Fibroblast of skin of back (primary cell): ENCODE measurements around the gene OR5K2.

Source experiments
- DNase-seq: peaks from one replicate; pipeline ENCODE4 v3.0.0-alpha.2; 2013

OR5K2 gene

DNA sequence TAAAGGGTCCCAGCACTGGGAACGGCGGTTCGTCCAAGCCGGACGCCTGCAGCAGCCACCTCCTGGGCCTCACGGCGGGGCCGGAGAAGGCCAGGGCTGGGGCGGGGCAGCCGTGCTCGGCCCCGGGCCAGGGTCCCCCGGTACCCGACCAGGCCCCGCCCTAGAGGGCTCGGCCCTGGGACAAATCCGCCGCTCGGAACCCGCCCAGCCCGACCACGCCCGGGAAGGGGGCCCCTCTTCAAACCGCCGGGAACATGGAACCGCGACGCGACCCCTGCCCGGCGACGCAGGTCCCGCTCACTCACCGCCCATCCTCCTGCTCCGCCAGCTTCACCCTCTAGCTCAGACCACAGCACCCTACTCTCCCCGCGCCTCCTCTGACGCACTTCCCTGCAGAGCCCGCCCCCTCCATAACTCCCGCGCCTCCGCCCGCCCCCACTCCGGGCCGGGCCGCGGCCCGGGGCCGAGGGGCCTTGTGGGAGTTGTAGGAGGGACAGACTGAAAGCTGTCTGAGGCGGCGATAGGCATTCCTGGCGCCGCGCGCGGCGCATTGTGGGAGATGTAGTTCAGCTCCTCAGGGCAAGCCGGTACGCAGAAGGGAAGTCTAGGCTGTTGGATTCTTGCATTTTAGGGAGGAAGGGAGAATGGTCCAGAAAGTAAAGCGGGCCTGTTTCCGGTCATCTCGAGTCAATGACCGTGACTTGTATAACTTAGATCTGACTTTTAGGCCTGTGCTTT, 25.2 kb downstream of the OR5K2 start, which contains the start of gene CLDND1:
CLDND1 (minus strand) TSS at position 359 of the 738 bp plus-strand sequence. CDS start 1,478 bp downstream, outside the sequence.
- DNase-seq = peak; percentile 97

DNA sequence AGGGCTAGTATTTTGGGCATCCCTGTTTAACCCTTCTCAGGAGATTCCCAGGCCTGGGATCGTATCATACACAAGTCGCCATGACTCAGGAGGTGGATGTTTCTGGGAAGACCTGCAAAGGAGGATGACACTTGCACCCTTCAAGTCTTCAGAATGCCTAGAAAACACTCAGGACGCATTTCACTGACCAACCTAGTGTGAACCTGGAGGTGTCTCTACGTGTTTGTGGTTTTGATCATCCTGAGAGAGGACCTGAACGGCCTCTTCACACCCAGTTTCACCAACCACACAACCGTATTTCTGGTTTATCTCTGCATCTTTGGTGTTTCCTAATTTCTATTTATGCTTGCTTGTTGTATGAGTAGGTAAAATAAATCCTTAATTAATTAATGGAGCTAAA, 28.0 kb downstream of the OR5K2 start:
- no peak for DNase-seq

DNA sequence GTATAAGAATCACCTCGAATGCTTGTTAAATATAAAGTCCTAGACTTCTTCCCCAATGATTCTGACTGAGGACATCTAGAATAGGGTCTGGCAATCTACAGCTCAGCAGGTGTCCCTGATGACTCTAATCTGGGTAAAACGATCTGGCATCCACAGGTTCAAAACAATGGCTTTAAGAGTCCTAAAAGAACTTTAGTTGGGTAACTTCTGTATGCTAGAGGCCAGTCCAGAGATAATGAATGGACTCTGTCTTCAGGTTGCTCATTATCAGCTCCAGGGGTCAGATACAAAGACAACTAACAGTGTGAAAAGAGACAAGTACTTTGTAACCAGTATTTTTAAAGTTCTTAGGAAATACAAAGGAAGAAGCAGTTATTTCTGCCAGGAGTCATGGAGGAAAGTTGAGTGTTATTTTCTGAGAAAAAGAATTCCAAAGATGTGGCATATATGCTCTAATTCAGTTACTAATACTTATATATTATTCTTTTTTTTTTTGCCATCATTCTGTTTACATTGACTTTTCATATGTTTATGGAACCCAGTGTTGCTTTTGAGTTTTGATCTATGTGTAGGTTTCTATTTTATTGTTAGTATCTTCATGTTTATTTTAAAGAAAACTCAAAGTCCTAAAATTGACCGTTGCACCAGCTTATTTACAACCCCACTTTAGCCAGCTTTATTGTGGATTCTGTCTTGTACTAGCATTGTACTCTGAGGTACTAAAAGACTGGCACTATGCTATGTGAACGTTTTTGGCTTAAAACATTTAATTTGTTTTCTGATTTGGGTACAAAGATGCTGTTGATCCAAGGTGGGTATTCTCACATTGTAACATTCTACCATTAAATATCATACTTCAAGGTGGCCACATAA, 31.2 kb downstream of the OR5K2 start:
- DNase-seq = no peak

DNA sequence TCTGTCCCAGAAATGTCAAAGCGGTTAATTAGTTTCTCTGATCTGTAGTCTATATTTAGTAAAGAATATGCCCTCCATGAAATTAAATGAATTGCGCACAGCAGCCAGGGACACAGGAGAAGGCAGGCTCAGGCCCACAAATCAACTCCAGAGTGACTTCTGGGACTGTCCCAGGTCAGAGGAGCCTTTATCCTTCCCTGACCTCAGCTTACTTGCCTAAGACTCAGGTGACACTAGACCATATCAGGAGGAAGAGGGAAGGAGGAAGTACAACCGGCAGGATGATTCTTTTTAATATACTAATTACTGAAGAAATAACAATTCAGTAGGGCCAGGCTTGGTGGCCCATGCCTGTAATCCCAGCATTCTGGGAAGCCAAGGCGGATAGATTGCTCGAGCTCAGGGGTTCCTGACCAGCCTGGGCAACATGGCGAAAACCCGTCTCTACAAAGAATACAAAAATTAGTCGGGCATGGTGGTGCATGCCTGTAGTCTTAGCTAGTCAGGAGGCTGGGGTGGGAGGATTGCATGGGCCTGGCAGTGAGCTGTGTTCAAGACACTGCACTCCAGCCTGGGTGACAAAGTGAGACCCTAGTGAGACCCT, 32.5 kb downstream of the OR5K2 start:
- no peak for DNase-seq

DNA sequence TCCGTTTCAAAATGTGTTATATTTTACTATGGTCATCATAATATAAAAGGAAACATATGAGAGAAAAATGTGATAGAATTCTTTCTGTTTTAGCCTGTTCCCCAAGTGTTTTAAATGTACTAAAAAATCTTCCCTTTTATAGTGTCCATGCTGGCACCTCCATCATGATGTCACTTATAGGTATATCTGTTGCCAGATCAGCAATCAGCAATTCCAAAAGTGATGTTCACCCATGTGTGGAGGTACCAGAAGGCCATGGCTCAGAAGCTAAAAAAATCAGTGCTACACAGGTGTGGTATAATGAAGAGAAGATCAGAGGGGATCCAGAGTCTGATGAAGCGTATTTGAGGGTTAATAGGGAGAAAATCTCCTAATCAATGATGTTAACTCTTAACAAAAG, 33.2 kb downstream of the OR5K2 start:
- no peak for DNase-seq

DNA sequence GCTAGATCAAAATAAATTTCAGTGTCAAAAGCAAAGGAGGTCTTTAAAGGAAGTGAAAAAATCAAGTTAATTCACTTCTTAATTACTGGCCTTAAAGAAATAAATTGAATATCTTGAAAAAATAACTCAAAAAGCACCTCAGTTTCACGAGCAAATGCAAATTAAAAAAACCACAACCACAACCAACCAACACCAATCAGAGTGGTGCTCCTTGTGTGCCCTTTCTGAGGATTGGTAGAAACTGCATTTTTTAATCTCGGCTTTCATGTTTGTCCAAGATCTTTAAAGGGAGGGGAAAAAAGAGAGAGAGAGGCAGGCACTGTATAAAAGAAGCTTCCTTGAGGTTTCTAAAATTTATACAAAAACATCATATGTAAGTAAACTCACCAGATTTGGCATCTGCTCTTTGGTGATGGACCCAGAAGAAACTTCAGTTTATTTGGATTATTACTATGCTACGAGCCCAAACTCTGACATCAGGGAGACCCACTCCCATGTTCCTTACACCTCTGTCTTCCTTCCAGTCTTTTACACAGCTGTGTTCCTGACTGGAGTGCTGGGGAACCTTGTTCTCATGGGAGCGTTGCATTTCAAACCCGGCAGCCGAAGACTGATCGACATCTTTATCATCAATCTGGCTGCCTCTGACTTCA, 34.3 kb downstream of the OR5K2 start, which contains the start of gene GPR15:
GPR15 (plus strand) TSS at position 357 of the 653 bp plus-strand sequence; CDS start at position 413, 56 bp downstream.
- DNase-seq = no peak

DNA sequence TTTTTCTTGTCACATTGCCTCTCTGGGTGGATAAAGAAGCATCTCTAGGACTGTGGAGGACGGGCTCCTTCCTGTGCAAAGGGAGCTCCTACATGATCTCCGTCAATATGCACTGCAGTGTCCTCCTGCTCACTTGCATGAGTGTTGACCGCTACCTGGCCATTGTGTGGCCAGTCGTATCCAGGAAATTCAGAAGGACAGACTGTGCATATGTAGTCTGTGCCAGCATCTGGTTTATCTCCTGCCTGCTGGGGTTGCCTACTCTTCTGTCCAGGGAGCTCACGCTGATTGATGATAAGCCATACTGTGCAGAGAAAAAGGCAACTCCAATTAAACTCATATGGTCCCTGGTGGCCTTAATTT, 34.8 kb downstream of the OR5K2 start:
- DNase-seq = no peak

DNA sequence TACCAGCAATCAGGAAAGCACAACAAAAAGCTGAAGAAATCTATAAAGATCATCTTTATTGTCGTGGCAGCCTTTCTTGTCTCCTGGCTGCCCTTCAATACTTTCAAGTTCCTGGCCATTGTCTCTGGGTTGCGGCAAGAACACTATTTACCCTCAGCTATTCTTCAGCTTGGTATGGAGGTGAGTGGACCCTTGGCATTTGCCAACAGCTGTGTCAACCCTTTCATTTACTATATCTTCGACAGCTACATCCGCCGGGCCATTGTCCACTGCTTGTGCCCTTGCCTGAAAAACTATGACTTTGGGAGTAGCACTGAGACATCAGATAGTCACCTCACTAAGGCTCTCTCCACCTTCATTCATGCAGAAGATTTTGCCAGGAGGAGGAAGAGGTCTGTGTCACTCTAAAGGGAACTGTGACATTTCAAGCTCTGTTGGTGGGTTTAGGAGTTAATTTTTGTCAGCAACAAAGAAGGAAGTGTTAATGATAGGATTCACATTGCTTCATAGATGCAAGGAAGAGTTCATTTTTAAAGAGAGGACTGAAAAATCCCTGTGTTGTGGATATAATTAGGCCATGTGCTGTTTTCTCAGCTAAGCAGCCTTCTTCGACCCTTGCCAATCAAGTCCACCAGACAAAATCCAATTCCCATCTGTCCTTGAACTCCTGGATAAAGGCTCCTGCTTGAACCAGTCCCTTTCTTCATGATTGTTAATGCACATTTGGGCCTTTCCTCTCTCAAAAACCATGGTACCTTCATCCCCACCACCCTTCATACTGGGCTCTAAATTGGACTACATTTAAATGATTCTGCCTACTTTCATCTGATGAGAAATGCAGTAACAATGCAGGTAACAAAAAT, 35.5 kb downstream of the OR5K2 start:
- no peak for DNase-seq

DNA sequence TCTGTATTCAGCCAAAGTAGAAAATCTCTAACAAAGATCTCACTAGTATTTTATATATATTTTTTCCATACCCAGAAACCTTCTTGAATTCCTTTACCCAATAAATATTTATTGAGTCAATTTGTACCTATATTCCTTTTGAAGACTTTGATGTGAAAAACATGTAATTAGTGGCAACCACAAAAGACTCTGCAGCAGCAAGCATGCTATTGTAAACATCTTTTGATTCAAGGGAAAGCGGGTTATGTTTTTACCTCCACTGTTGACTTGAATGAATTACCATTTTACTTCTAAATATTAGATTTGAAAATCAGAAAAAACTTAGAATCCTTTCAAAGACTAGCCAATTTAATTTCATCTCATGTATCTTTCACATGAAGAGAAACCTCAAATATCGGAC, 36.7 kb downstream of the OR5K2 start:
- no peak for DNase-seq

DNA sequence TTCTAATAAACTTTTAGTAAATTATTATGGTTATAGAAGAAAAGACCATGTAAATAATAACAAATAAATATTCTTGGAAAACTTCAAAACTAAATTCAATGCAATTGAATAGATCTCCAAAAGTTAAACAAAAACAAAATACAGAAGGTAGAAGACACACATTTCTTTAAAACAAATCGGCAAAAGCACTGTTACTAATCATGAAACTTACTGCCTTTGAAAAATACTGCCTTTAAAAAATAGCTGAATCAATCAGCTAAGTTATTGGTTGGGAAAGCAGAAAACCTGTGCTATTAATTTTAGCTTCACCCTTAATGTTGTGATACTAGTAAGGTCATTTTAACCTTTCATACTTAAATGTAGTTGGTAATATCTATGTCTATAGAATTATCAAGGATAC, 37.3 kb downstream of the OR5K2 start:
- DNase-seq = no peak

DNA sequence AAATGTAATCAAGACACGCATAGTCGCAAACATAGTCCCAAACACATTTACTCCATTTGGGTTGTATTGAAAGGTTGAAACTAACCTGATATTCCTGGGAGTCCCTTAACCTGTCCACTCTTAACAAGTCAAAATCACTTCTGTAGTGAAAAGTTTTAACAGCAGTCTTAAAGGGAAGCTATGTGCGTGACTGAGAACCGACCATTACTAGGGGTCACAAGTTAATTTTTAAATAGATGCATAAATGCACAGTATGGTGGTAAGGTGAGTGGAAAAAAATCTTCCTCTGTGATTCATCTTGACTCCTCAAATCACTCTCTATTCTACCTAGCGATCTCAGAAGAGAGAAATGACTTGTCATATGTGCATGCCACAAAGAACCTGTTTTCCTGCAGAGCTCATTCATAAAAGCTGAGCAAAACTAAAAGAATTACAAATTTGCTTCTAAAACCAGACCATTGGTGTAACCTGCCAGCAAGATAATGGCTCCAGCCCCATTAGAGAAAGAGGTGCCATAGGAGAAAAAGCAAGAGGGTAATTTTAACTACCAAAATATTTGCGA, 39.1 kb downstream of the OR5K2 start:
- DNase-seq = no peak

DNA sequence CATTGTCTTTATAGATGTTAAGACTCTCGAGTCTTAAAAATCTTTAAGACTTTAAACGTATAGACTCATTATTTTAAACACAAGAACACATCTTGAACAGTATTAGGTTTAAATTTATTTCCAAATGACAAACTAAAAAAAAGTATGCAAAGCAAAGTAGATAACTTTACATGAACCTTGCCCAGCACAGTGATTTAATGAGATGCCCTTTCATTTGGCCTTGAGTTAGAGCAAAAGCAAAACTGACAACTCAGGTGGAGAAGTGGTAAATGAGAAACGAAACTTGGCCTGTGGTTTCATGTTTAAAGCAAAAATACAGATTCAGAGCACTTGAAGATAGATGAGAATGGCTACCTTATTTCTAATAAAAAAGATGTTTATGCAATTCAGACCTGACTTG, 42.9 kb downstream of the OR5K2 start:
- DNase-seq = no peak

DNA sequence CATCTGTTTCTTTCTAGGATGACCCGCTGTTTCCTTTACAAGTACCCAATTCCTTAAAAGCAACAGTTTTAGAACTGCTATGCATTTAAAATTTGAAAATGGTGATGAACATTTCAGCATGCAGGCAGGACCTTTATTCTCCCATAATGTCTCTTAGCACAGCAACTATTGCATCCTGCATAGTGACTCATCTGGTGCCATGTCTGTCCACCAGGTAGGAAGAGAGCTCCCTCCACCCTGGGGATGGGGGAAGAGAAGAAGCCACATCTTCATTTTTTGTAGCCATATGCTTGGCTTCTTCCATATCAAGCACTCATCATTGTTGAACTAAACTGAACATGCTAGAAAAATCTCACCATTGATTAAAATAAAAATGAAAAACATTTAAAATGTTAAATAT, 44.2 kb downstream of the OR5K2 start:
- DNase-seq = no peak

DNA sequence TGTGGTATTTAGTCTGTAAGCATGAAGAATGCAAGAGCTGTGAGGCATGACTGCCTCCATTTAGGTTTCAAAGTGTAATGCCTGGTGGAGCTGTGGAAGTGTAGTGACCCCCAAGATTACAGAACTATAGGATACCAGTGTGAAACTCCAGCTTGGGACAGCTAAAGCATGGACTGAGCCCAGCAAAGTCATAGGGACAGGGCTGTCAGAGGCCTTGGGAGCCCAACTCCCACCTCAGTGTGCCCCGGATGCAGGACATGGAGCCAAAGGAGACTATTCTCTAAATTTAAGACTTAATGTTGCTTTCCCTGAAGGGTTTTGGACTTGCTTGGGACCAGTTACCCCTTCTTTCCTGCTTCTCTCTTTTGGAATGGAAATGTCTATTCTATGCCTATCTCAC, 45.1 kb downstream of the OR5K2 start:
- DNase-seq = no peak

DNA sequence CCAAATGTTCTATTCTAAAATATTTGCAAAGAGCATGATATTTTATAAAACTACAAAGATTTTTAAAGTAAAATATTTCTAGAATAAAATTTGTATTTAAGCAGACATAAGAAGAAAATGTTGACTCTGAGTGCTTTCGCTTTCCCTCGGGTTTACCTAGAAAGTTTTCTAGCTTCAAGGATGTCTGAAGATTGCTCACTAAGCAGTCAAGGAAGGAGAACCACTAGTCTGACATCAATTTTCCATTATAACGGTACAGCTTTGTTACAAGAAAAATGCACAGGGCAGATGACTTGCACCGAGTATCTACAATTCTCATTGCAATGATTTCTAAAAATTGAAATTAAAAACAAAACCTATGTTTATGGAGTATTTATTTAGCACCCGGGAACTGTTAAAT, 48.5 kb downstream of the OR5K2 start:
- no peak for DNase-seq
